Panc1 (cell line): ENCODE measurements around the gene EML6. TPM values are rescaled to one million over a fixed set of nuclear protein-coding genes. Genes with fewer than 3 reads are reported as not detected.

Experiments used
- ATAC-seq: fragments of 200-7000 bp; cut with Tn5 transposase; 2 replicates; pipeline ENCODE4 v1.9.1; 2020; ENCODE audit warnings: mild to moderate bottlenecking, moderate library complexity
- BruUV-seq: library from RNA; stranded (reverse); fragments of 400-500 nt; replicated peaks from 2 replicates; lab custom pipeline; 2021; lab: Mats Ljungman, UMichigan
- CTCF ChIA-PET: fragments of 300-600 bp; sonication (Branson Sonifier 250); formaldehyde crosslinking; loops from one replicate; lab custom pipeline; 2022; ENCODE audit warnings: antibody characterized with exemption; lab: Charles Lee
- POLR2A ChIA-PET: fragments of 300-600 bp; sonication (Branson Sonifier 250); formaldehyde crosslinking; loops from one replicate; lab custom pipeline; 2022; ENCODE audit warnings: antibody characterized with exemption; lab: Charles Lee
- DNase-seq: peaks from one replicate; pipeline ENCODE4 v3.0.0-alpha.2; 2010; ENCODE audit warnings: low read depth, low spot score
- H3K27ac ChIP-seq: 2 replicates; pipeline ENCODE4 v1.5.1; 2011; ENCODE audit warnings: mild to moderate bottlenecking, low read length, inconsistent platforms
- H3K27me3 ChIP-seq: fragments of 200-500 bp; sonication (Bioruptor generic); 2 replicates; pipeline ENCODE4 v1.6.0; 2014; ENCODE audit warnings: low read length, inconsistent platforms; ENCODE audit not compliant: control insufficient read depth, insufficient read depth
- H3K36me3 ChIP-seq: fragments of 200-500 bp; sonication (Bioruptor generic); 2 replicates; pipeline ENCODE4 v1.5.1; 2014; ENCODE audit warnings: inconsistent platforms, mild to moderate bottlenecking, low read length, moderate library complexity; ENCODE audit not compliant: control insufficient read depth, insufficient read depth
- H3K4me1 ChIP-seq: 2 replicates; pipeline ENCODE4 v1.5.1; 2011; ENCODE audit warnings: inconsistent platforms, mild to moderate bottlenecking, low read length, moderate library complexity; ENCODE audit not compliant: control insufficient read depth, insufficient read depth
- H3K4me3 ChIP-seq, 2 experiments: 2 replicates each; pipeline ENCODE4 v1.5.1; 2011 to 2012; ENCODE audit warnings: low read depth in 2 of 2, low read length in 2 of 2, mild to moderate bottlenecking in 2 of 2, inconsistent platforms in 1 of 2, moderate library complexity in 1 of 2
- H3K9me3 ChIP-seq: fragments of 200-500 bp; sonication (Bioruptor generic); 2 replicates; pipeline ENCODE4 v1.5.1; 2014; ENCODE audit warnings: low read depth, mild to moderate bottlenecking, inconsistent platforms, low read length, moderate library complexity; ENCODE audit not compliant: control insufficient read depth, insufficient read depth
- POLR2AphosphoS5 ChIP-seq: IDR thresholded peaks from 2 replicates; pipeline ENCODE4 v1.6.1; 2012; ENCODE audit warnings: mild to moderate bottlenecking, low read depth, low read length, moderate library complexity
- SIN3A ChIP-seq: IDR thresholded peaks from 2 replicates; pipeline ENCODE4 v1.6.1; 2012; ENCODE audit warnings: low read depth, mild to moderate bottlenecking, low read length, moderate library complexity, borderline replicate concordance; ENCODE audit not compliant: insufficient read depth
- TCF7L2 ChIP-seq: IDR thresholded peaks from 2 replicates; pipeline ENCODE4 v1.6.1; 2011; ENCODE audit warnings: mild to moderate bottlenecking, low read depth, low read length, inconsistent platforms
- in situ Hi-C: cut with HindIII; loops from 2 replicates; pipeline ENCODE4 v1.10.0; 2016; ENCODE audit warnings: low sequenced_read_pairs, low pct_unique_long_range_greater_than_20kb
- intact Hi-C: fragments of 100-400 bp; cut with micrococcal nuclease; formaldehyde crosslinking; loops from one replicate; pipeline ENCODE4 v1.10.0; 2022; ENCODE audit not compliant: unreplicated experiment
- total RNA-seq: library from RNA; stranded (reverse); gene quantifications from one replicate; pipeline ENCODE4 v1.2.1, GENCODE V29; 2021; ENCODE audit not compliant: unreplicated experiment
- TF ChIP-seq, protein P1 (sequence below): fragments of 450-650 bp; IDR thresholded peaks from 2 replicates; pipeline ENCODE4 v1.5.1; 2017; ENCODE audit warnings: mild to moderate bottlenecking
- TF ChIP-seq, protein P2 (sequence below), 2 experiments: IDR thresholded peaks; 2 replicates each; pipeline ENCODE4 v1.6.1; 2011 to 2012; ENCODE audit warnings: low read depth in 2 of 2, control low read depth in 1 of 2, low read length in 1 of 2, mild to moderate bottlenecking in 1 of 2, moderate library complexity in 1 of 2; ENCODE audit not compliant: insufficient read depth in 1 of 2

The EML6 gene
- total RNA-seq, 1 experiment from 2014 or later: 6.3 TPM

DNA sequence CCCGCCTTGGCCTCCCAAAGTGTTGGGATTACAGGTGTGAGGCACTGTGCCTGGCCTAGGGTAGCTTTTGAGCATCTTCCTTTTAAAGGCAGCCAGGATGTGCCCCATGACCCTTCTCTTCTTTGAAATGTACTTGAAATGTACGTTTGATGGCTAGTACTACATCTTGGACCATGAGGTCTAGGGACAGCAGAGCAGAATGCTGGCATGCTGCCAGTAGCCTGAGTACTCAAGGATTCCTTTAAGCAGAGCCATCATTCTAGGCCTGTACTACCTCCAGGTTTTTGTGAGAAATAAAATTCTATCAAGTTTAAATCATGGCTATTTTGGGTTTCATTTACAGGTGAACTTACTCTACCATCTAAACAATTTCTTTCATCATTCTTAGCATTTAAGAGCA is 2.9 kb upstream of the EML6 start:
- no peak overlapping the region for H3K4me3 ChIP-seq
- intact Hi-C loops: loop anchor here (10.0 kb wide), 1 partner anchor 454 kb away; no protein-coding TSS in a partner anchor
- no peaks in the 10 kb centered on the region for H3K36me3 ChIP-seq
- ChIA-PET POLR2A (no interaction called here), CTCF (no interaction called here)
- no peak for DNase-seq
- no peak for ATAC-seq
- 0 out of 2 replicates have a peak, but pooled peaks cover under 1% of the 10 kb centered on the region for H3K27me3 ChIP-seq
- in situ Hi-C loops: no loop called here
- TF ChIP-seq, protein P1, sequence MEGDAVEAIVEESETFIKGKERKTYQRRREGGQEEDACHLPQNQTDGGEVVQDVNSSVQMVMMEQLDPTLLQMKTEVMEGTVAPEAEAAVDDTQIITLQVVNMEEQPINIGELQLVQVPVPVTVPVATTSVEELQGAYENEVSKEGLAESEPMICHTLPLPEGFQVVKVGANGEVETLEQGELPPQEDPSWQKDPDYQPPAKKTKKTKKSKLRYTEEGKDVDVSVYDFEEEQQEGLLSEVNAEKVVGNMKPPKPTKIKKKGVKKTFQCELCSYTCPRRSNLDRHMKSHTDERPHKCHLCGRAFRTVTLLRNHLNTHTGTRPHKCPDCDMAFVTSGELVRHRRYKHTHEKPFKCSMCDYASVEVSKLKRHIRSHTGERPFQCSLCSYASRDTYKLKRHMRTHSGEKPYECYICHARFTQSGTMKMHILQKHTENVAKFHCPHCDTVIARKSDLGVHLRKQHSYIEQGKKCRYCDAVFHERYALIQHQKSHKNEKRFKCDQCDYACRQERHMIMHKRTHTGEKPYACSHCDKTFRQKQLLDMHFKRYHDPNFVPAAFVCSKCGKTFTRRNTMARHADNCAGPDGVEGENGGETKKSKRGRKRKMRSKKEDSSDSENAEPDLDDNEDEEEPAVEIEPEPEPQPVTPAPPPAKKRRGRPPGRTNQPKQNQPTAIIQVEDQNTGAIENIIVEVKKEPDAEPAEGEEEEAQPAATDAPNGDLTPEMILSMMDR: no peak
- no peak for TF ChIP-seq TCF7L2
- no peak for TF ChIP-seq POLR2AphosphoS5
- TF ChIP-seq SIN3A: no peak
- TF ChIP-seq, protein P2, sequence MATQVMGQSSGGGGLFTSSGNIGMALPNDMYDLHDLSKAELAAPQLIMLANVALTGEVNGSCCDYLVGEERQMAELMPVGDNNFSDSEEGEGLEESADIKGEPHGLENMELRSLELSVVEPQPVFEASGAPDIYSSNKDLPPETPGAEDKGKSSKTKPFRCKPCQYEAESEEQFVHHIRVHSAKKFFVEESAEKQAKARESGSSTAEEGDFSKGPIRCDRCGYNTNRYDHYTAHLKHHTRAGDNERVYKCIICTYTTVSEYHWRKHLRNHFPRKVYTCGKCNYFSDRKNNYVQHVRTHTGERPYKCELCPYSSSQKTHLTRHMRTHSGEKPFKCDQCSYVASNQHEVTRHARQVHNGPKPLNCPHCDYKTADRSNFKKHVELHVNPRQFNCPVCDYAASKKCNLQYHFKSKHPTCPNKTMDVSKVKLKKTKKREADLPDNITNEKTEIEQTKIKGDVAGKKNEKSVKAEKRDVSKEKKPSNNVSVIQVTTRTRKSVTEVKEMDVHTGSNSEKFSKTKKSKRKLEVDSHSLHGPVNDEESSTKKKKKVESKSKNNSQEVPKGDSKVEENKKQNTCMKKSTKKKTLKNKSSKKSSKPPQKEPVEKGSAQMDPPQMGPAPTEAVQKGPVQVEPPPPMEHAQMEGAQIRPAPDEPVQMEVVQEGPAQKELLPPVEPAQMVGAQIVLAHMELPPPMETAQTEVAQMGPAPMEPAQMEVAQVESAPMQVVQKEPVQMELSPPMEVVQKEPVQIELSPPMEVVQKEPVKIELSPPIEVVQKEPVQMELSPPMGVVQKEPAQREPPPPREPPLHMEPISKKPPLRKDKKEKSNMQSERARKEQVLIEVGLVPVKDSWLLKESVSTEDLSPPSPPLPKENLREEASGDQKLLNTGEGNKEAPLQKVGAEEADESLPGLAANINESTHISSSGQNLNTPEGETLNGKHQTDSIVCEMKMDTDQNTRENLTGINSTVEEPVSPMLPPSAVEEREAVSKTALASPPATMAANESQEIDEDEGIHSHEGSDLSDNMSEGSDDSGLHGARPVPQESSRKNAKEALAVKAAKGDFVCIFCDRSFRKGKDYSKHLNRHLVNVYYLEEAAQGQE (IDR thresholded peaks at IDR 0.05; ENCODE audit: insufficient read depth in 1 of 2, low read depth in 2 of 2, low read length in 1 of 2): no peak
- BruUV-seq: no TSS peak
- no peak overlapping the region for H3K27ac ChIP-seq
- peaks cover 3% of the 10 kb centered on the region for H3K4me1 ChIP-seq
- no peaks in the 10 kb centered on the region for H3K9me3 ChIP-seq

DNA sequence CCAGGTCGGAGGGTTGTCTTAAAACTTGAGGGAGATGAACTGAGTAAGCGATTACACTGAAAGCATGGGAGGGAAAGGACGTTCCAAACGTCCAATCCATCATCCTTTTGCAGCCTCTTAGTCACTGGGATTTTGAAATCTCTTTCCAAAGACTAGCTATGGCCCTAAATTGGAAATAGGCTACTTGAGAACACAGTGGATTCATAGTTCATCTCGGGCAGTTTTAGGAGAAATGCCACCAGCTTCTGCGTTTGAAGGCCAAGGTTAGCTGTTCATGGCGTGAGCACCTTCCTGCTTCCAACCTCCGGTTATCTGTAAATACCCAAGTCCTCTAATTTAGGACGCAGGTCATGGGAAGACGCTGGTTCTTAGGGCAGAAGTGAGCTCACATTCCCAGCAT is 821 bp upstream of the EML6 start:
- Histone ChIP-seq H3K4me3 (peak overlapping the region; percentile 85 to 90), H3K4me1 (peaks cover 4% of the 10 kb centered on the region), H3K27me3 (peaks cover 4% of the 10 kb centered on the region; the same call in 1 of the 2 replicates), H3K27ac (peak overlapping the region; percentile 92), H3K36me3 (no peaks in the 10 kb centered on the region), H3K9me3 (no peaks in the 10 kb centered on the region)
- DNase-seq (no peak), ATAC-seq (no peak)
- intact Hi-C loops: loop anchor here (10.0 kb wide), 1 partner anchor 452 kb away; no protein-coding TSS in a partner anchor
- CTCF ChIA-PET: interaction anchor here (0.6 kb wide), 1 partner anchor 615 kb away, joined by 3 read pairs; no protein-coding TSS in a partner anchor
- BruUV-seq: no TSS peak
- in situ Hi-C loops: no loop called here
- TF ChIP-seq, protein P2 (IDR thresholded peaks at IDR 0.05; ENCODE audit: insufficient read depth in 1 of 2, low read depth in 2 of 2, low read length in 1 of 2): no peak
- TF ChIP-seq SIN3A (no peak), POLR2AphosphoS5 (no peak), TCF7L2 (no peak)
- TF ChIP-seq, protein P1: no peak
- POLR2A ChIA-PET: no interaction called here
